ENCODE data around the gene PSENEN.

Gene PSENEN

GRCh38 chr19:35736913-35737886 is 8.3 kb upstream of the PSENEN start:
- DNase-seq = no peak

GRCh38 chr19:35738021-35738886 is 7.2 kb upstream of the PSENEN start:
- DNase-seq = no peak

GRCh38 chr19:35738887-35739229 is 6.6 kb upstream of the PSENEN start:
- DNase-seq = no peak

GRCh38 chr19:35739275-35740107 is 6.0 kb upstream of the PSENEN start:
- no peak for DNase-seq

- no peak for DNase-seq
Measured at GRCh38 chr19:35740108-35740422, 5.4 kb upstream of the PSENEN start.

GRCh38 chr19:35740423-35741202 is 4.8 kb upstream of the PSENEN start:
- DNase-seq = peak; percentile 87

- no peak for DNase-seq
Measured at GRCh38 chr19:35741203-35741515, 4.3 kb upstream of the PSENEN start.

- DNase-seq = no peak
Measured at GRCh38 chr19:35742121-35742724, 3.2 kb upstream of the PSENEN start, which contains the start of gene IGFLR1. Gene IGFLR1 (minus strand): TSS chr19:35742452. CDS start chr19:35741180, 1,272 bp downstream.

GRCh38 chr19:35743640-35744429 is 1.6 kb upstream of the PSENEN start:
- no peak for DNase-seq

GRCh38 chr19:35744430-35745327 is 772 bp upstream of the PSENEN start:
- DNase-seq = peak; percentile 94

GRCh38 chr19:35746087-35746462 is 624 bp downstream of the PSENEN start:
- DNase-seq = no peak

- no peak for DNase-seq
Measured at GRCh38 chr19:35746531-35746930, 1.1 kb downstream of the PSENEN start.

- DNase-seq = peak; percentile 94
Measured at GRCh38 chr19:35748106-35749020, 2.9 kb downstream of the PSENEN start, which contains the start of gene LIN37. Gene LIN37 (plus strand): TSS chr19:35748576. CDS start chr19:35748725, 149 bp downstream.

- no peak for DNase-seq
Measured at GRCh38 chr19:35750167-35750566, 4.7 kb downstream of the PSENEN start.

GRCh38 chr19:35751839-35752745 is 6.6 kb downstream of the PSENEN start:
- DNase-seq = no peak

- DNase-seq = no peak
Measured at GRCh38 chr19:35752746-35753350, 7.4 kb downstream of the PSENEN start.

Measured in NCI-H1048 (cell line).